Left renal pelvis (tissue), 4 donors: ENCODE results near the gene CHMP1A. TPM values are rescaled to one million over a fixed set of nuclear protein-coding genes. Genes with fewer than 3 reads are reported as not detected.
"Not testable (repeated sequence)": the region's sequence is repeated elsewhere in the genome, so short reads cannot be mapped to it uniquely, and the experiment has no call there.

Experiments
- DNase-seq, 4 donors: peaks; one replicate each; pipeline ENCODE4 v3.0.0-alpha.2; 2013; ENCODE audit warnings: low read depth in 4 of 4, low spot score in 3 of 4
- polyA plus RNA-seq, 4 donors: library from polyadenylated mRNA; unstranded; fragments of 120-200 nt; gene quantifications; one replicate each; pipeline ENCODE4 v1.2.1, GENCODE V29; 2013; ENCODE audit not compliant: insufficient read length in 4 of 4

CHMP1A gene
- polyA plus RNA-seq, 4 donors, result 57.1 to 76.8 (median 64.8) TPM

GRCh38 chr16:89661215-89661614 is 3.7 kb upstream of the CHMP1A start:
- DNase-seq, result no peak

- DNase-seq, result no peak
These were observed 2.6 kb upstream of the CHMP1A start for GRCh38 chr16:89660146-89660545.

- no peak for DNase-seq
These were observed 842 bp upstream of the CHMP1A start for GRCh38 chr16:89658221-89658879.

GRCh38 chr16:89656435-89657121 is 930 bp downstream of the CHMP1A start:
- DNase-seq, result no peak

GRCh38 chr16:89655062-89655643 is 2.4 kb downstream of the CHMP1A start:
- no peak for DNase-seq

GRCh38 chr16:89653656-89654295 is 3.7 kb downstream of the CHMP1A start:
- no peak for DNase-seq

- no peak for DNase-seq
These were observed 5.9 kb downstream of the CHMP1A start for GRCh38 chr16:89651584-89651983.

- DNase-seq, result no peak
These were observed 10.6 kb downstream of the CHMP1A start for GRCh38 chr16:89646906-89647305.

GRCh38 chr16:89646270-89646669 is 11.2 kb downstream of the CHMP1A start:
- no peak for DNase-seq

GRCh38 chr16:89645122-89645521 is 12.4 kb downstream of the CHMP1A start:
- no peak for DNase-seq

GRCh38 chr16:89643769-89644300 is 13.7 kb downstream of the CHMP1A start:
- DNase-seq, result no peak

- DNase-seq, result no peak
These were observed 14.9 kb downstream of the CHMP1A start for GRCh38 chr16:89642574-89642973.

GRCh38 chr16:89641458-89642119 is 15.9 kb downstream of the CHMP1A start:
- no peak for DNase-seq

GRCh38 chr16:89639385-89639784 is 18.1 kb downstream of the CHMP1A start:
- DNase-seq, result no peak

GRCh38 chr16:89638455-89638854 is 19.1 kb downstream of the CHMP1A start:
- no peak for DNase-seq

- DNase-seq, result no peak
These were observed 20.1 kb downstream of the CHMP1A start for GRCh38 chr16:89637379-89637778.

GRCh38 chr16:89636663-89637062 is 20.8 kb downstream of the CHMP1A start:
- DNase-seq, result no peak

- DNase-seq, result not testable (repeated sequence)
These were observed 22.8 kb downstream of the CHMP1A start for GRCh38 chr16:89634463-89635385.

GRCh38 chr16:89633064-89633631 is 24.4 kb downstream of the CHMP1A start:
- DNase-seq, result no peak
